ENCODE results near the gene JAZF1. TPM values are rescaled to one million over a fixed set of nuclear protein-coding genes. Genes with fewer than 3 reads are reported as not detected.

The JAZF1 gene
- total RNA-seq, 1 experiment from 2014 or later, result 14.2 TPM

- no peaks in the 10 kb centered on the region for H3K4me1 Mint-ChIP-seq (ENCODE audit: insufficient read depth, unreplicated experiment)
- no peaks in the 10 kb centered on the region for H3K27me3 Mint-ChIP-seq (ENCODE audit: insufficient read depth, unreplicated experiment)
- TF ChIP-seq, protein P1, sequence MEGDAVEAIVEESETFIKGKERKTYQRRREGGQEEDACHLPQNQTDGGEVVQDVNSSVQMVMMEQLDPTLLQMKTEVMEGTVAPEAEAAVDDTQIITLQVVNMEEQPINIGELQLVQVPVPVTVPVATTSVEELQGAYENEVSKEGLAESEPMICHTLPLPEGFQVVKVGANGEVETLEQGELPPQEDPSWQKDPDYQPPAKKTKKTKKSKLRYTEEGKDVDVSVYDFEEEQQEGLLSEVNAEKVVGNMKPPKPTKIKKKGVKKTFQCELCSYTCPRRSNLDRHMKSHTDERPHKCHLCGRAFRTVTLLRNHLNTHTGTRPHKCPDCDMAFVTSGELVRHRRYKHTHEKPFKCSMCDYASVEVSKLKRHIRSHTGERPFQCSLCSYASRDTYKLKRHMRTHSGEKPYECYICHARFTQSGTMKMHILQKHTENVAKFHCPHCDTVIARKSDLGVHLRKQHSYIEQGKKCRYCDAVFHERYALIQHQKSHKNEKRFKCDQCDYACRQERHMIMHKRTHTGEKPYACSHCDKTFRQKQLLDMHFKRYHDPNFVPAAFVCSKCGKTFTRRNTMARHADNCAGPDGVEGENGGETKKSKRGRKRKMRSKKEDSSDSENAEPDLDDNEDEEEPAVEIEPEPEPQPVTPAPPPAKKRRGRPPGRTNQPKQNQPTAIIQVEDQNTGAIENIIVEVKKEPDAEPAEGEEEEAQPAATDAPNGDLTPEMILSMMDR (IDR thresholded peaks at IDR 0.05; ENCODE audit: unreplicated experiment), result no peak
- ChIA-PET CTCF (no interaction called here), POLR2A (no interaction called here)
- H3K36me3 Mint-ChIP-seq (ENCODE audit: insufficient read depth, unreplicated experiment), result no peaks in the 10 kb centered on the region
- intact Hi-C loops (cut with micrococcal nuclease), result no loop called here
- no peaks in the 10 kb centered on the region for H3K9me3 Mint-ChIP-seq (ENCODE audit: unreplicated experiment)
- H3K27ac Mint-ChIP-seq (ENCODE audit: low read depth, unreplicated experiment), result no peak overlapping the region
- BruUV-seq (replicated peaks), result no TSS peak
- no peak overlapping the region for H3K4me3 Mint-ChIP-seq (ENCODE audit: unreplicated experiment)
- no peak for DNase-seq (ENCODE audit: unreplicated experiment)
Observed at GRCh38 chr7:28225576-28225975, 45.0 kb upstream of the JAZF1 start.

DNA sequence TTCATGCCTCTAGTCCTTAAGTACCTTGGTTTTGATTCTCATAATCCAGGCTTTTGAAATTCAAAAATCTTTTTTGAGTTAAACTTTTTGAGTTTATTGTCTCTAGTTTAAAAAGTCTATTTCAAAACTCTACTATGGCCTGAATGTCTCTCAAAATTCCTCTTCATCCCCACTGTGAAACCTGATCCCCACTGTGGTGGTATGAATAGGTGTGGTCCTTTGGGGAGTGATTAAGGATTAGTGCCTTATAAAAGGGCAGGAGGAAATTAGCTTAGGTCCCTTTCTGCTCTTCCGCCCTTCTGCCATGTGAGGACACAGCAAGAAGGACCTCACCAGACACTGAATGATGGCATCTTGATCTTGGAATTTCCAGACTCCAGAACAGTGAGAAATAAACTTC is 44.1 kb upstream of the JAZF1 start:
- ChIA-PET POLR2A (no interaction called here), CTCF (no interaction called here)
- Mint-ChIP-seq H3K4me3 (ENCODE audit: unreplicated experiment) (no peak overlapping the region), H3K27ac (ENCODE audit: low read depth, unreplicated experiment) (no peak overlapping the region), H3K27me3 (ENCODE audit: insufficient read depth, unreplicated experiment) (no peaks in the 10 kb centered on the region), H3K4me1 (ENCODE audit: insufficient read depth, unreplicated experiment) (no peaks in the 10 kb centered on the region), H3K9me3 (ENCODE audit: unreplicated experiment) (no peaks in the 10 kb centered on the region), H3K36me3 (ENCODE audit: insufficient read depth, unreplicated experiment) (no peaks in the 10 kb centered on the region)
- no TSS peak for BruUV-seq (replicated peaks)
- TF ChIP-seq, protein P1 (IDR thresholded peaks at IDR 0.05; ENCODE audit: unreplicated experiment), result no peak
- no peak for DNase-seq (ENCODE audit: unreplicated experiment)
- intact Hi-C loops (cut with micrococcal nuclease), result no loop called here

- TF ChIP-seq, protein P1 (IDR thresholded peaks at IDR 0.05; ENCODE audit: unreplicated experiment), result no peak
- H3K36me3 Mint-ChIP-seq (ENCODE audit: insufficient read depth, unreplicated experiment), result no peaks in the 10 kb centered on the region
- no peak for DNase-seq (ENCODE audit: unreplicated experiment)
- no peaks in the 10 kb centered on the region for H3K4me1 Mint-ChIP-seq (ENCODE audit: insufficient read depth, unreplicated experiment)
- BruUV-seq (replicated peaks), result no TSS peak
- ChIA-PET CTCF (no interaction called here), POLR2A (no interaction called here)
- H3K27ac Mint-ChIP-seq (ENCODE audit: low read depth, unreplicated experiment), result no peak overlapping the region
- H3K9me3 Mint-ChIP-seq (ENCODE audit: unreplicated experiment), result no peaks in the 10 kb centered on the region
- intact Hi-C loops (cut with micrococcal nuclease), result no loop called here
- no peak overlapping the region for H3K4me3 Mint-ChIP-seq (ENCODE audit: unreplicated experiment)
- H3K27me3 Mint-ChIP-seq (ENCODE audit: insufficient read depth, unreplicated experiment), result no peaks in the 10 kb centered on the region
Observed at GRCh38 chr7:28224172-28224571, 43.6 kb upstream of the JAZF1 start.

- Mint-ChIP-seq H3K27ac (ENCODE audit: low read depth, unreplicated experiment) (no peak overlapping the region), H3K27me3 (ENCODE audit: insufficient read depth, unreplicated experiment) (no peaks in the 10 kb centered on the region), H3K4me1 (ENCODE audit: insufficient read depth, unreplicated experiment) (no peaks in the 10 kb centered on the region), H3K4me3 (ENCODE audit: unreplicated experiment) (no peak overlapping the region), H3K9me3 (ENCODE audit: unreplicated experiment) (no peaks in the 10 kb centered on the region), H3K36me3 (ENCODE audit: insufficient read depth, unreplicated experiment) (no peaks in the 10 kb centered on the region)
- no TSS peak for BruUV-seq (replicated peaks)
- intact Hi-C loops (cut with micrococcal nuclease), result no loop called here
- TF ChIP-seq, protein P1 (IDR thresholded peaks at IDR 0.05; ENCODE audit: unreplicated experiment), result no peak
- DNase-seq (ENCODE audit: unreplicated experiment), result no peak
- ChIA-PET POLR2A (interaction anchor here (1.0 kb wide), 1 partner anchor 14 kb away, joined by 3 read pairs; no protein-coding TSS in a partner anchor), CTCF (no interaction called here)
Observed at GRCh38 chr7:28222636-28223035, 42.0 kb upstream of the JAZF1 start.

Data from MCF 10A (cell line).